Bronchus fibroblast of lung (primary cell): ENCODE data around the gene NAA11. TPM values are rescaled to one million over a fixed set of nuclear protein-coding genes. Genes with fewer than 3 reads are reported as not detected.

Source experiments
- total RNA-seq: library from RNA; depleted of rRNA; stranded (reverse); fragments of >200 nt; gene quantifications from 2 replicates; pipeline ENCODE4 v1.2.3, GENCODE V29; 2015

NAA11 gene
- total RNA-seq, result not detected in 2 replicates

GRCh38 chr4:79325864-79326328, at the start of gene NAA11:
Gene NAA11 (minus strand): TSS chr4:79326061. CDS start chr4:79325877, 184 bp downstream.

Other genes starting within 250 kb of the NAA11 start
- not detected in 2 replicates for gene GK2, start 82.2 kb upstream of the NAA11 start, total RNA-seq